Measurements from ENCODE around the gene CSF1R.

The CSF1R gene
- long read RNA-seq, donor 1, partial matches to known transcripts: 0 of 1 reads
- long read RNA-seq, donor 1, other reads (novel, unspliced or antisense): 0 of 1 reads
- long read RNA-seq, donor 2, partial matches to known transcripts: 0 of 3 reads
- long read RNA-seq, donor 2, other reads (novel, unspliced or antisense): 0 of 3 reads
- long read RNA-seq, donor 3, partial matches to known transcripts: 176 of 176 reads
- long read RNA-seq, donor 3, other reads (novel, unspliced or antisense): 0 of 176 reads
- long read RNA-seq, donor 4, partial matches to known transcripts: 199 of 200 reads
- long read RNA-seq, donor 4, other reads (novel, unspliced or antisense): 0 of 200 reads
- long read RNA-seq, donor 5: 0 reads
- long read RNA-seq, donor 6, partial matches to known transcripts: 187 of 187 reads
- long read RNA-seq, donor 6, other reads (novel, unspliced or antisense): 0 of 187 reads
- long read RNA-seq, donor 7, partial matches to known transcripts: 0 of 1 reads
- long read RNA-seq, donor 7, other reads (novel, unspliced or antisense): 0 of 1 reads
- long read RNA-seq, donor 8: 0 reads

- DNase-seq: no peak
Observed at GRCh38 chr5:150085950-150086715, at the start of gene CSF1R. Gene CSF1R, minus strand, starts transcription at chr5:150086554. Its CDS starts 127 bp downstream, at chr5:150086427.

DNA sequence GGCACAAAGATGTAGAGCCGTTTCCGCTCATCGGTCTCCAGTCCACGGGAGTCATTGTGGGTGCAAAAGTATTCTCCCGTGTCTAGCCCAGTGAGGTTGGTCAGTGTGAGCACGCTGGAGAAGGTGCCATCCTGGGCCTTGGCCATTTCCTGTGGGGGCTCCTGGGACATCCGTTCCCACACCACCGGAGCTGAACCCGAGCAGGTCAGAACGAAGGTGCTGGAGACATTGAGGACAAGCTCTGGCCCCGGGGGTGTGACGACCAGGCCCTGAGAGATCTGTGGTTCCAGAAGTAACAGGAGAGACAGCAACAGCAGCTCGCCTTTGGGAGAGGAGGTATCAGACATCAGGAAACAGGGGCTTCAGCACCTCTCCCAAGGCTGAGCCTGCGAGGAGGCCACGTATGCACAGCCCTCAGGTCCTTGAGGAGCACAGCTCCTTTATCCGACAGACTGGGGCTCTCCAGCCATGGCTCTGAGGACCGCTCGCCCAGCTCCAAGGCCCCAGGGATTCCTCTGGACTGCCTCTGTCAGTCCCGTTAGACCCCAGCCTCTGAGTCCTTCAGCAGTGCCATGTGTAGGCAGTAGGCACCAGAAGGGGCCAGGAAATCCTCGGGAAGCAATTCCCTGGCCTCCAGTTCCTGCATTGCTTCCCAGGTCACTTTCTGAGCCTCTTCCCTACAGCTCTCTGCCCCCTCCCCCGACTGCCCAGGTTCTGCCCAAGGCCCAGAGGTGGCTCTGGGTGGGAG, 49.4 kb upstream of the CSF1R start:
- no peak for DNase-seq

- DNase-seq: no peak
Observed at GRCh38 chr5:150134198-150134588, 47.8 kb upstream of the CSF1R start.

GRCh38 chr5:150133581-150134197, 47.3 kb upstream of the CSF1R start:
- no peak for DNase-seq

- no peak for DNase-seq
Observed at GRCh38 chr5:150132740-150133139, 46.4 kb upstream of the CSF1R start.

DNA sequence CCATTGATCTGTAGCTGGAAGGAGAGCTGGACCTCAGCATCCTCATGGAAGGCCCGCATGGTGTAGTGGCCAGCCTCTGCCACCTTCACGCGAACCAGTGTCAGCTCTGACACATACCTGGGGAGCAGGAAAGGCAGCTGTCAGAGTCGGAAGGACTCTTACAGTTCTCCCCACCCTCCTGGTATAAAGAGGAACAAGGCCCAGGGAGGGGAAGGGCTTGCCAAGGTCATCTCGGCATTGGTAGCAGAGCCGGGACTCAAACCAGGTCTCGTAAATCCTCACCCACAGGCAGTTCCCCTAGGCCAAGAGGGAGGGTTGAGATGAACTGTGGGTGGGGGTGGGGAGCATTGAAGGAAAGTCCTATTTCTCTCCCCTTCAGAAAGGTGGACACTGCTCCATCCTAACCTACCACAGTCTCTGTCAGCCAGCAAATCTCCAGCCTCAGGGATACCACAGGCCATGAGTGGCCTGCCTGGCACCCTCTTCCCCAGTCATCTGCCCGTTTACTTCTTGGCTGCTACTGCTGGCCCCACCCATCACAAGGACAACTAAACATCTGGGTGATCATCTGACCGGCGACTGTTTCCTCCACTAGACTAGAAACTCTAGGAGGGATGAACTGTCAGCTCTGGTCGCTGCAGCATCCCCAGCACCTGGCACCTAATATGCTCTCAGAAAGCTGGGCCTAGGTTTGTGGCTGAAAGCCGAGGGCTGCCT, 45.8 kb upstream of the CSF1R start:
- no peak for DNase-seq

DNA sequence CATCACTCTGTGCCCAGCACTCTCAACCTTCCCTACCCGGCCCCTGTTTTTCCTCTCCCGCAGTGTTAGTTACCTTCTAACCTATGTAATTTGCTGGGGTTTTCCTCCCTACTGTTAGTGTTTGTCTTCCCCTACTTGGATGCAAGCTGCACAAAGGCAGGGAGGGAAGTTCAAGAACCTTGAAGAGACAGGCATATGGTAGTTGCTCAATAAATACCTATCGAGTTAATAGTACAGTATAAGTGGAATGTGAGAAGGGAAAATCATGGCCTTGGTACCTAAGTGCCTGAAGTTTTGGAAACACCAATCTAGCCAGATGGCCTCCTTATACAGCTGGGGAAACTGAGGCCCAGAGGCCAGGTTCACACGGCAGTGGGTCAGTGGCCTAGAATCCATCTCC, 45.1 kb upstream of the CSF1R start:
- no peak for DNase-seq

DNA sequence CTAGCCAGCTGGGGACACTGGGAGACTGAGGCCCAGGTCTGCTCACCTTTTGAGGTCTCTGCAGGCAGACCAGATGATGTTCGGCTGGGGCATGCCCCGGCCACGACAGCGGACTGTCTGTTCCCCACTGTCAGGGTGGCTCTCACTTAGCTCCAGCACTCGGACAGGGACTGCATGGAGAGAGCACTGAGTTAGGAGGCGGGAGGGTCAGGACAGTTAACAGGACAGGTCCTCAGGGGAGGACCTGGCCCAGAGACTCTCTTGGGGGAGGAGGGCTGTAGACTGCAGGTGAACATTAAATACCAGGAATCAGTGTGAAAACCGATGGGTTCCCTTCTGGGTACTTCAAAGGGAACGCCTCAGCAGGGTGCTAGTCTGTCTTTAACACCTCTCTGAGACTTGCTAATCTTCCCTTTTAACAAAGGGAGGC, 44.2 kb upstream of the CSF1R start:
- DNase-seq: no peak

DNA sequence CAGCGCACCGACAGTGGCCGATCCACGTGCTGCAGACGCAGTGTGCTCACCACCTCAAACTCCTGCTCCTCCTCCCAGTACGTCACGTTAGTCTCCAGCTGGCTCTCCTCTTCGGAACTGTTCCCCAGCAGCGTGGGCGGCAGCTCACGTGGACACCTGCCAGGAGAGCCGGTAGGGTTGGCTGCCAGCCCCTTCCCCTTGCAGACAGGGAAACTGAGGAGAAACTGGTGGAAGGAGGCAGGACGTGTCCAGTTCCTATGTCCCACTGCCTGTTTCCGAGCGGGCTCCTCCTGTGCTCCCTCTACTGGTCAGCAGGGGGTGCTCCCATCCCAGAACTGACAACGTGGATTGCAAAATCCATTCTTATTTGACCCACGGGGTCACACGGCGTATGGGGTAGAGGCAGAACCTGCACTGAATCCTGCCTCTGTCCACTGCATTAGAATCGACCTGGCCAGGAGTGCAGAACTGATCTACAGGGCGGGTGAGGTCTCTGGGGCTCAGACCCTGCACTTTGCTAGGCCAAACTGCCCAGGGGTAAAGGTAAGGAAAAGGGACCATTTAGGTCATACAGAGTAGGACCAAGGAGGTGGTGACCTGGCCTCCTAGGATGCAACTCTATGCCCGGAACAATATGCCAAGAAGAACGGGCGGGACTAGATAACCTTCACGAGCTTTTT, 43.6 kb upstream of the CSF1R start:
- peak; percentile 64 for DNase-seq

DNA sequence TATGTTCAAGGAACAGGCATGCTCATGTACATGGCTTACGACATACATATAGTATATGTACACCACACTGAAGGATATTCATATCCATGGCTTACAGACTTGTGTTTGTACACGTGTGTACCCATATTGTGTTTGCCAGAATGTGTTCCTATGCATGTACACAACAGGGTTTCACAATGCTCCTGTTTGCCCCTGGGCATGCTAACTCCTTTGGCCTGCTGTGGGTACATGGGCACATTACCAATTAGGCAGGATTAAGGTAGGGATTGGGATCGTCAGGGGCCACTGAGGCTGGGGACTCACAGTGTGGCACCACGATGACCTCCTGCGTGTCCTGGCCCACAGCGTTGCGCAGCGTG, 43.1 kb upstream of the CSF1R start:
- no peak for DNase-seq

DNA sequence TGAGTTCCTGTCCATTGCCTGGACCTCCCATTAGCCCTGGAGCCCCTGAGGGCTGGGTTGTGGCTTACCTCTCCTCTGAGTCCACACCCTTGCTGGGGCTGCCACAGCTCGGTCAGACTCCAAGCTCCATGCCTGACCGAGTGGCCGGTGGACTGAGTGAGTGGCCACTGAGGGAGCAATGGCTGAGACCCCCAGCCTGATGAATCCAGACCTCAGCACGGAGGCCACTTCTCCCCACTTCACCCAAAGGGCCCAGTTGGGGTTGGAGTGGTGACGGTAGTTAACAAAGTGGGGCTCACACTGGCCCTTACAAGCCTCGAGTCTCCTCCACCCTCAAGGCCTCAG, 40.5 kb upstream of the CSF1R start:
- DNase-seq: no peak

DNA sequence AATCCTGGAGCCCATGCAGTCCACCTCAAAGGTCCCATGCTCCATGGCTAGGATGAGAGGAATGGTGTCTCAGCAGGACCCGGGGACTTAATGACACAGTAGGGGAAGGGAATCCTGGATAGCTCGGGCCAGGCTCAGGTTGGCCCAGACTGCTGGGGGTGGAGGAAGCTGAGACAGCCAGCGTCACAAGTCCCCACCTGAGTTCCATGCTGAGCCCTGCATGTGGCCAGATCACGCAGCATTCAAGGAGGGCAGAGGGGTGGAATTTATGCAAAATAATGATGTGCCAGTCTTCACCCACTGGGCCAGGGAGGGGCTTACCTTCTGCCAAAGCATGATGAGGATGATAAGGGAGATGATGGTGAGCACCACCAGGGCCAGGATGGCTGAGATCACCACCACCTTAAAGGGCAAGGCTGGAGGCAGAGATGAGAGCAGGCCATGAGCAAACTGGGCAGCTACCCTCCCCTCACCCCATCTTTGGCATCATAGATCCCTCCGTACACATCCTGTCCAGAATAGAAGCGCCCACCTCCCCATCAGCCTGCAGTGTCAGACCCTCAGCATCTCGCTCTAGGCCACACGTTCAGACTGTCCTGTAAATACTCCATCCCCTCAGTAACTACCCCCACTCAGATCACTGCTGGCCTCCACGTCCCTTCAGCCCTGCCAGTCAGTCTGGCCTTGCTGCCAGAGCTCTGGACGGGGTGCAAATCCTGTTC, 40.0 kb upstream of the CSF1R start:
- no peak for DNase-seq

- DNase-seq: no peak
Observed at GRCh38 chr5:150125334-150125733, 39.0 kb upstream of the CSF1R start.

DNA sequence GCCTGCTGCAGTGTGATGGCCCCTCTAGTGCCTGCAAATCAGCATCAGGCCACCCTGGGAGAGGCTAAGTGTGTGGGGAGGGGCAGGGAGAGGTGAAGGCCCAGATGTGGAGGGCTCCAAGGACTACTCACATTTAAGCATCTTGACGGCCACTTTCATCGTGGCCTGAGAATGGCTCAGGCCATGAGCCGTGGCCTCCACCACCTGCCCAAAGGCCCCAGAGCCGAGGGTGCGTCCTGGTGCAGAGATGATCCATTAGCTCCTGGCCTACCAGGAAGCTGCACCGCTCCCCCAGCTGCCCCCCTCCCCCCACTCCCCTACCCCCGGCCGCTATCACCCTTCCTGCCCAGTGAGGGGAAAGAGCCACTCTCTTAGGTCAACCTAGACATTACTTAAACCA, 38.2 kb upstream of the CSF1R start:
- DNase-seq: no peak

GRCh38 chr5:150124111-150124557, 37.8 kb upstream of the CSF1R start:
- no peak for DNase-seq

DNA sequence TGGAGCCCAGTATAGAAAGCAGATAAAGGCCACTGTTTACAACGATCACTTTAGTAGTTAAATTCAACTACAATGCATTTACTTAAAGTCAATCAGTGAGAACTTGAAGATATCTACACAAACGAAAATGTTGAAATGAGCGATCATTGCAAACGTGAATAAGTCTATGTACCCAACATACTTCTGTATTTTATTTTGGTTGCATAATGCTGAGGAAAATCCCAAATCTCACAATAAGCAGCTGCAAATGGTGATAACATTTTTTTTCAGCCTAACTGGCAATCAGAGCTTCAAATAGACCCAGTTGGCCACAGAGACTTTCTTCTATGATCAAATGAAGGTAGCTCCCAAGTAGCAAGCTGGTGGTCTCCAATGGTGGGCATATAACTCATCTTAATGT, 37.2 kb upstream of the CSF1R start:
- DNase-seq: no peak

DNA sequence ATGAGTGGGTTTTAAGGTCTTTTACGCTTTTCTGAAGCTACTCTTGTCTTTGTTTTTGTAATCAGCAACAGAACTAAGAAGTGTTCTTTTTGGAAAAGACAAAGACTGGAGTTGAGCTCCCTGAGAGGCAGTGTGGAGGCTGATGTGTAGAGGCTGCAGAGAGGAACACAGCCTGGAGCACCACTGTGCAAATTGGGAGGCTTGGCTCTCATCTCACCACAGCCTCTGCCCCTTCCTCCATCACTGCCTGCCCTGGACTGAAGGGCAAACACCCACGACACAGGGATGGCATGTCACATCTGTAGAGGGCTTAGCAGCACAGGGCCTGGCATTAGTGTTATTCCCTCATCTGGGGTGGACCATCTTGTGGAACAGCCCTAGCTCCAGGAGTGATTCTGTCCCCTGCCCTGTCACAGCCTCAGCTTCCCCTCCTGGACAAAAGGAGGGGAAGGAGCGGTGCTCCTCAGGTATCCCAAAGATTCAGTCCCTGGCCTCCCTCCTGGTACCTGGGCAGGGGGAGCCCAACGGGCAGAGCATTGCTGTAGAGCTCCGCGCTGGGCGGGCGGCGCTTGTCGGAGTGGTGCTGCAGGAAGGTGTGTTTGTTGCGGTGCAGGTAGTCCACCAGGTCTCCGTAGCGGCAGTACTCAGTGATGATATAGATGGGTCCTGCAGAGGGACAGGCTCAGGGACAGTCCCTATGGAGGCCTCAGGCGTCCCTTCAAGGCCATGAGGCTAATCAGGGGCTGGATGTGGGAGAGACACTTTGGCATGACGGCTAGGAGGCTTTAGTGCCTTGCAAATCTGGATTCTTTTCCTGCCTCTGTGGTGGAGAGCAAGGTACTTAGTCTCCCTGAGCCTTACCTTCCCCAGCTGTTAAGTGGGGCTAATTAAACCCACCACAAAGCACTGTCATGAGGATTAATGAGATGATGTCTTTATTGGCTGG, 36.5 kb upstream of the CSF1R start:
- no peak for DNase-seq

- DNase-seq: no peak
Observed at GRCh38 chr5:150122158-150122510, 35.8 kb upstream of the CSF1R start.

GRCh38 chr5:150121448-150122157, 35.2 kb upstream of the CSF1R start:
- no peak for DNase-seq
